Medulla oblongata (tissue), 1 donor: ENCODE data around the gene PEMT.

ENCODE experiments used
- DNase-seq: peaks from one replicate; pipeline ENCODE4 v3.0.0-alpha.2; 2015; ENCODE audit errors: extremely low spot score

Gene PEMT

GRCh38 chr17:17553217-17554195 lies 38.0 kb downstream of the PEMT start:
- DNase-seq, result no peak

- no peak for DNase-seq
These were observed 38.9 kb downstream of the PEMT start for GRCh38 chr17:17552351-17553216.

- peak; percentile 19 for DNase-seq
These were observed 40.1 kb downstream of the PEMT start for GRCh38 chr17:17551361-17551760.

- peak; percentile 32 for DNase-seq
These were observed 41.7 kb downstream of the PEMT start for GRCh38 chr17:17549732-17550366.

GRCh38 chr17:17548044-17548443 lies 43.5 kb downstream of the PEMT start:
- no peak for DNase-seq

GRCh38 chr17:17547210-17547764 lies 44.2 kb downstream of the PEMT start:
- DNase-seq, result no peak

GRCh38 chr17:17546399-17547185 lies 44.9 kb downstream of the PEMT start:
- DNase-seq, result no peak

- no peak for DNase-seq
These were observed 45.5 kb downstream of the PEMT start for GRCh38 chr17:17545984-17546383.

- peak; percentile 25 for DNase-seq
These were observed 46.3 kb downstream of the PEMT start for GRCh38 chr17:17545031-17545820.

GRCh38 chr17:17542906-17543635 lies 48.4 kb downstream of the PEMT start:
- no peak for DNase-seq

GRCh38 chr17:17541640-17542001 lies 49.9 kb downstream of the PEMT start:
- no peak for DNase-seq

GRCh38 chr17:17540935-17541639 lies 50.4 kb downstream of the PEMT start:
- no peak for DNase-seq

GRCh38 chr17:17540278-17540906 lies 51.1 kb downstream of the PEMT start:
- no peak for DNase-seq

- no peak for DNase-seq
These were observed 51.9 kb downstream of the PEMT start for GRCh38 chr17:17539591-17539990.

GRCh38 chr17:17538417-17539391 lies 52.8 kb downstream of the PEMT start:
- DNase-seq, result no peak

GRCh38 chr17:17537311-17538099 lies 54.0 kb downstream of the PEMT start:
- DNase-seq, result no peak
